Raji (cell line): Measurements from ENCODE around the gene FGF11.

Source experiments
- POLR2A ChIP-seq: IDR thresholded peaks from 2 replicates; pipeline ENCODE4 v1.6.1; 2011; ENCODE audit warnings: low read depth, low read length, control low read depth; ENCODE audit not compliant: insufficient read depth

The FGF11 gene

GRCh38 chr17:7439462-7440112 lies at the start of gene FGF11:
Gene FGF11, plus strand, starts transcription at chr17:7439512. Its CDS starts 109 bp downstream, at chr17:7439621.
- TF ChIP-seq POLR2A: no peak

GRCh38 chr17:7389924-7390910 lies 49.1 kb upstream of the FGF11 start:
- no peak for TF ChIP-seq POLR2A

GRCh38 chr17:7391307-7391706 lies 48.0 kb upstream of the FGF11 start:
- no peak for TF ChIP-seq POLR2A

DNA sequence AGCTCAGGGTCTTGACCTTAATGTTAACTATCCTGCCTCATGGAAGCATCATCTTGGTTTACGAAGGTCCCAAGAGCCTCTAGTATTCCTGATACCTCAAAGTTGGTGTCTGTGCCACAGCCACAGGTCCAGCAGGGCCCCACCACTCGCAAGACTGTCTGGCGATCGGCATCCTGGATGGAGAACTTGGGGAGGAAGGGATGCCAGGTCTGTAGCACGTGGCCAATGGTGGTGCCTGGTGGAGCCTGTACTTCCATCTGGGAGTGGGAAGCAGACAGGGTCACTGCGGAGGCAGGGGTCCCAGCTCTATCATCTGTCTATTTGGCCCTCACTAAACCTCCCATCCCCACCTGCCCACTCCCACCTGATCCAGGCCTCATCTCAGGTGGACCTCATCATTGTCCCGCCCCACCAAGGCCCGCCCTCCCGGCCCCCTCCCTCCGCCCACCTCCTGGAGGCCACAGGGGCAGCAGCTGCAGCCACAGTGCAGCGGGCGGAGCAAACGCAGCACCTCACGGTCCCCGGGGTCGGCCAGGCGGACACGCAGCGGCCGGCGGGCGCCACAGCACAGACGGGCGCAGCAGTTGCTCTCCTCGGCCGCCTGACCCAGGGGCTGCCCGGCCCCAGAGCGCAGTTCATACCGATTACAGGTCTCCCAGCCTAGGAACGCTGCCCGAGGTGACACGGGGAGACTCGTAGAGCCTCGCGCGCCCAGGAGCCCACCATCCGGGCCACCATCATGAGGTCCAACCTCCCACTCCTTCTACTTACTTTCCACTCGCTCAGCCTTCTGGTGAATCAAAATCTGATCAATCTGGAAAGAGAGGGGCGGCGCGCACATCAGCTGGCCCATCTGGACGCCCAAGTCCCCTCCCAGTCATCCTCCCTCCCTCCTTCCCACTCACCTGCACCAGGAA lies 46.4 kb upstream of the FGF11 start:
- no peak for TF ChIP-seq POLR2A

- no peak for TF ChIP-seq POLR2A
Measured at GRCh38 chr17:7393613-7394451, 45.5 kb upstream of the FGF11 start.

DNA sequence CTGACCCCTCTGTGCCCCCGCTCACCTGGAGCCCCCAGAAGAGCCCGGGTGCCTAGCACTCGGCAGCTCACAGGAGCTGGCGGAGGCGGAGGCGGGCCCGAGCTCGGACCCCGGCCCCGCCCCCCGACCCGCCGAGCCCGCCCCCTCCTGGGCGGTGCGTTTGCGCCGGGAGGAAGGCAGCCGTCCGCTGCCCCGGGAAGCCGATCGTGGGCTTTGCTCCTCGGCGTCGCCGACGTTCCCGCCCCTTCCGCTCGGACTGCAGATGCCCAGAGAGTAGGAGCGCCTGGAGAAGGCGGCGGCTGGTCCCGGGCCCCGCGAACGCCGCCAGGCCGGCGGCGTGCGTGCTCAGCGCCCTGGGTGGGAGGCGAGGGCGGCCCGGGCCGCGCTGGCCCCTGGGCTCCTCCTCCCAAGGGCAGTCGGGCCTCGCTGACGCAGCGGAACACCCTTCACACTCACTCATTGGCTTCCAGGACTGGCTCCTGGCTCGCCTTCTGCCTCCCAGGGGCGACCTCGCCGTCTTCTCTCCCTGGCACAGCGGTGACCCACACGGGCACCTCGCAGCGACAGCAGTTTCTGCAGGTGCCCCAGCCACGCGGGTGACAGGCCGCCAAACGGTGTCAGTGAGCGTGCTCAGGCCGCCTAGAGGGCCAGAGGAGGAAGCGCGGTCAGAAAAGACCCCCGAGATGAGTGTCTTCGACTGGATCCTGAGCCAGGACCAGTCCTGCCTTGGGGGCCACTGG lies 44.7 kb upstream of the FGF11 start, which contains the start of gene PLSCR3:
Gene PLSCR3 (minus strand): TSS at position 74 of the 740 bp plus-strand sequence. CDS start 415 bp downstream, outside the sequence.
- TF ChIP-seq POLR2A: peak; percentile 79

DNA sequence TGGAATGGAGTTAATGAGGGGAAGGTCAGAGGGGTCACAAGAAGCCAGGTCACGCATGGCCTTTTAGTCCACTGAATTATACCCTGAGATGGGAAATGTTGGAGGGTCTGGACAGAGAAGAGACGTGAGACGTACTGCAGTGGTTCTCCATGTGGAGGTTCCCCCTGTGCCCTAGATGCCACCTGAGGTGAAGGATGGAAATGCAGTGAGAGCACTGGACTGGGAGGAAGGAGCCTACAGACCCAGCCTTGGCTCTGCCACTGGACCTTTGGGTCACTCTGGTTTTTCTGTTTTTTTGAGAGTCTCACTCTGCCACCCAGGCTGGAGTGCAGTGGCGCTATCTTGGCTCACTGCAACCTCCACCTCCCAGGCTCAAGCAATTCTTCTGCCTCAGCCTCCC lies 43.2 kb upstream of the FGF11 start:
- 0 out of 2 replicates have a peak, but pooled peaks have one; percentile 28 for TF ChIP-seq POLR2A

GRCh38 chr17:7398612-7399011 lies 40.7 kb upstream of the FGF11 start:
- TF ChIP-seq POLR2A: peak; percentile 2; the same call in 1 of the 2 replicates

DNA sequence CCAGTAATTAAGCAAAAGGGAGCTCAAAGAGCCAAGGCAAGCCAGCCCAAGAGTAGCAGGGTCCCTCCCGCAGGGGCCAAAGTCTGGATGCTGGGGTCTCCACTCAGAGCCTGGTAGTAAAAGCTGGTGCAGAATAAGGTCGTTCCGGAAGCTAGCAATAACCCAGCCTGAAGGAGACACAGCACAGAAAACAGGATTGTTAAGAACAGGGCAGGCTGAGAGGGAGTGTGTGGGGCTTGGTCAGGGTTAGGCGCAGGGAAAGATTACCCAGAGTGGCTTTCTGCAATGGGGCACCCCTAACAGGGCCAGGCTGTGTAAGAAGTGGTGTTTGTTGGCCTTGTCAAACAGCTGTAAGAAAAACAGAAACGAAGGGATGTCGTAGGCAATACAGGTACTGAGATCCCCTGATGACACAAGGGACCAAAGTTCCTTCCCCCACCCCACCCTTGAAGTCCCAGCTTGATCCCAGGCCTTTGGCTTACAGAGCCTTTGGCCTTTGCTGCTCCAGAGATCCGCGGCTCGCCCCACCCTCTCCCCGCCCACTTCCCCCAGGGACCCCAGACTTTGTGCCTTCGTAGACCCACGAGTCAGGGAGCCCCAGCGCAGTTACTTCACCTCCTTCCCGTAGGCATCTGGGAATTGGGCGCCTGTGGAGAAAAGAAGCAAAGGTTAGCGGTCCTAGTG lies 36.1 kb upstream of the FGF11 start:
- TF ChIP-seq POLR2A: no peak

GRCh38 chr17:7403727-7403976 lies 35.7 kb upstream of the FGF11 start:
- TF ChIP-seq POLR2A: no peak

- TF ChIP-seq POLR2A: peak; percentile 91
Measured at GRCh38 chr17:7403977-7404736, 35.2 kb upstream of the FGF11 start, which contains the start of gene TMEM256. Gene TMEM256, minus strand, starts transcription at chr17:7404097. Its CDS starts 13 bp downstream, at chr17:7404084.

- TF ChIP-seq POLR2A: no peak
Measured at GRCh38 chr17:7404737-7405349, 34.5 kb upstream of the FGF11 start.
